ENCODE measurements around the gene OGA.

The OGA gene

DNA sequence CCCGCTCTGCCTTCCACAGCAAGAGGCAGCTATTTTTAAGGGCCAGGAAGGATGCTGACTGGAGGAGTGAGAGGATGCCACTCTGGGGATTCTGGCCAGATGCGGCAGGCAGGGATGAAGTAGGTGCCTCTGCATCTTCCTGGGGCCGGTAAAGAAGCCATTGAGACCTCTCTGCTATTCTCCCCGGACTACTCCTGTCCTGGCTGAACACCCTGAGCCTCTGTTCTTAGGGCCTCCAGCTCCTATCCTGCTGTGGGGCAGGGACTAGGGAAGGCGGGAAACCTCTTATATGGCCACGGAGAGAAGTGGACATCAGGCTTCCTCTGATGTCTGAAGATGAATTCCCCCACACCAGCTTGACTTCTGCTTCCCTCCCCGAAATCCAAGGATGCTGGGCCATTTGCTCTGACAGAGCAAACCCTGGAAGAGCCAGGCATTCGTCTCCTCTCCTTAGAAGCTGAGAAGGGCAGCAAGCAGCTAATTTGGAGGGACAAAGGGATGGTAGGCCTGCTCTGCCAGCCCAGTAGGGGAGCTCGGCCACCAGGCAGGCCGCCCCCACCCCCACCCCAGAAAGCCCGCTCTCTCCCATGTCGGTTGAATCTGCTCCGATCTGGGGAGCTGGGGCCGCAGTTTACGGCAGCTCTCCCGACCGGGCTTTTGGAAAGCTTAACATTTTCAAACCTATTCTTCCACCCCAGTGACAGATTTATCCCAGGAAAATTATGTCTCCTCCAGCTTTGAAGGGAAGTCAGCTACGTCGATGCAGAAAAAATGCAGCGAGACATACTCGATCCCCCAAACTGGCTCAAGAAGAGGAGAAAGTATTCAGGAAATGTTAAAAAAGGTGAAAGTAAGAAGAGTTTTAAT, 45.1 kb downstream of the OGA start:
- TF ChIP-seq, protein P1, sequence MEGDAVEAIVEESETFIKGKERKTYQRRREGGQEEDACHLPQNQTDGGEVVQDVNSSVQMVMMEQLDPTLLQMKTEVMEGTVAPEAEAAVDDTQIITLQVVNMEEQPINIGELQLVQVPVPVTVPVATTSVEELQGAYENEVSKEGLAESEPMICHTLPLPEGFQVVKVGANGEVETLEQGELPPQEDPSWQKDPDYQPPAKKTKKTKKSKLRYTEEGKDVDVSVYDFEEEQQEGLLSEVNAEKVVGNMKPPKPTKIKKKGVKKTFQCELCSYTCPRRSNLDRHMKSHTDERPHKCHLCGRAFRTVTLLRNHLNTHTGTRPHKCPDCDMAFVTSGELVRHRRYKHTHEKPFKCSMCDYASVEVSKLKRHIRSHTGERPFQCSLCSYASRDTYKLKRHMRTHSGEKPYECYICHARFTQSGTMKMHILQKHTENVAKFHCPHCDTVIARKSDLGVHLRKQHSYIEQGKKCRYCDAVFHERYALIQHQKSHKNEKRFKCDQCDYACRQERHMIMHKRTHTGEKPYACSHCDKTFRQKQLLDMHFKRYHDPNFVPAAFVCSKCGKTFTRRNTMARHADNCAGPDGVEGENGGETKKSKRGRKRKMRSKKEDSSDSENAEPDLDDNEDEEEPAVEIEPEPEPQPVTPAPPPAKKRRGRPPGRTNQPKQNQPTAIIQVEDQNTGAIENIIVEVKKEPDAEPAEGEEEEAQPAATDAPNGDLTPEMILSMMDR (IDR thresholded peaks at IDR 0.05; ENCODE audit: extremely low read depth, missing control alignments): no peak

DNA sequence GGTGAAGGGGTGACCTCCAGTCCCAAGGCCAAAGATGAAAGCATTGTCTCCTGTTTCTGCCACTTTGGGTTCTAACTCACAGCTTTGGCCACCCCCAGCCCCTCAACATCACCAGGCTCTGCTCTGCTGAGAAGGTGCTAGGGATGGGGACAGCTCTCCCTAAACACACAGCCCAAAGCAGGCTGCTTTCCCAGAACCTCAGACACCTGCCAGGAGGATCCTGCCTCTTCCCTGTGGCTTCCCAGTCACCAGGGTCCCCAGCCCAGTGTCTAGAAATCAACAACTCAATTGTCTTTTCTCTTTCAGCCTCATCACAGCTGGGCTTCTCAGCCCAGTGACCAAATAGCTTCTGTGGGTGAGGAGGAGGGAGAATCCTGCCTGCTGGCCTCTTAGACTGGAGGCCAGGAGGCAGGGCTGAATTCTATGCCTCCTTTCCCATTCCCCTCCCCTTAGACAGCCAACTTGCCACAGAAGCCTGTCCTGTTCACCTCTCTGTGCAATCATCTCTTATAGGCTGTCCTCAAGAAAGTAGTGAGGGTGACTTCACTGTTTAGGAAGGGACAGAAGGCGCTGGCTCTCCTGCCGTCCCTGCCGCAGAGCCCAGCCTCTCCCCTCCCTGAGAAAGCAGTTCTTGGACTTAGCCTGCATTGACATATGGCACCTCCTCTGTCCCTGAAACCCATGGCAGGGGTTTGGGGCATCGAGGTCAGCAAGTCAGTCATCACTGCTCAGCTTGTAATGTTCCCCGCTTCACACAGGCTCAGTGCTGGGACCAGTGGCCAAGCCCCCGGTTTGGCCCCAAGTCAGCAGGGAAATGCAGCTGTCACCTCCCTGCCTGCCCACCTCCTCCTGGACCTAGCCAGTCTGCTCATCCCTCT, 46.0 kb downstream of the OGA start:
- no peak for DNase-seq (ENCODE audit: low spot score)
- TF ChIP-seq, protein P1 (IDR thresholded peaks at IDR 0.05; ENCODE audit: extremely low read depth, missing control alignments): no peak

More for the DNA sequence above, 45.1 kb downstream of the OGA start:
- no peak for DNase-seq (ENCODE audit: low spot score)

DNA sequence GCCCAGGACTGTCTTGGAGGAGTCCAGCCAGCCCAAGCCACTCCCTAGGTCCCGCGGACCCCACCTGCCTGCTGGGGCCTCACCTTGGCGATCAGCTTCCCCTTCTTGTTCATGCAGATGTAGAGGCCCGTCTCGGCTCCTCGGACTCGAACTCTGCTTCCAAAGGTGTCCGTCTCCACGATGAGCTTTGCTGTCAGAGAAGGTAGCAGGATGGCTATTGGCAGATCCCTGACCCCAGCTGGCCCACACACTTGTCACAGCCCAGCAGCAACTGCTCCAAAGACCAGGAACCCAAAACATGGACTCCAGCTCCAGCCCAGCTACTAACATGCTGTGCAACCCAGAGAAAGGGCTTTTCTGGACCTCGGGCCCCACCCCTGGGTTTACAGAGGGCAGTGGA, 46.9 kb downstream of the OGA start:
- TF ChIP-seq, protein P1 (IDR thresholded peaks at IDR 0.05; ENCODE audit: extremely low read depth, missing control alignments): no peak
- DNase-seq (ENCODE audit: low spot score): no peak

DNA sequence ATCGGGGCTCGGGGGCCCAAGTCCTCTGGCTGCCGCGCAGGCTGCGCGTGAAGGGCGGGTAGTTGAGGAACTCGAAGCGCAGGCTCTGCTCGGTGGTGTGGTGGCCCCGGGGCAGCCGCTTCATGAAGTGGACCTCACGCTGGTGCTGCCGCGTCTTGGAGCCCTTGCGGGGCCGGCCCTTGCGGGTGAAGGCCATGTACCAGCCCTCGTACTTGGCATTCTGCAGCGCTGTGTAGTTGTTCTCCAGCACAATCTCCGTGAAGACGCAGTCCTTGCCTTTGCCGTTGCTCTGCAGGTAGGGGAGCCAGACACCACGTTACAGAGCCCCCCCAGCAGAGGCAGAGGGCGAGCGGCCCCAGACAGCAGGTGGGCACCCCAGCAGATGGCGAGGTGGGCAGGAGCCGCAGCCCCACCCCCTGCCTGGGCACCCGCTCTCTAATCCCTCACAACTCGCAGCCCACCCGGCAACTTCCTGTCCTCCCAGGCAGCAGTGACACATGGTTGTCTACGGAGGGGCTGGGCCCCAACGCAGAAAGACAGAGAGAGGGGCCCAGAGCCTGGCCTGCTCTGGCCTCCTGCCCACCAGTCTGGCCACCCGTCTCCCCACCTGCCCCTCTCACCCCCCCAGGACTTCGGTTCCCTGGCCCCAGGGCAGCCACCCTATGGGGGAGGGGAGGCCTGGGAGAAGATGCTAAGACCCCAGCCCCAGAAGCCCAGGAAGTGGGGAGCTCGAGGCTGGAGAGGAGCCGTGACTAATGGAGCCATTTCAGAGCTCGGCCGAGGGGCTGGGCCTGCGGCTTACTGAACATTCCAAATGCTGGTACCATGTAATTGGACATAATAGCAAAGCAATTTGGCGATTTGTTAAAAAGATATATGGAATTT, 47.7 kb downstream of the OGA start:
- no peak for DNase-seq (ENCODE audit: low spot score)
- TF ChIP-seq, protein P1 (IDR thresholded peaks at IDR 0.05; ENCODE audit: extremely low read depth, missing control alignments): no peak

DNA sequence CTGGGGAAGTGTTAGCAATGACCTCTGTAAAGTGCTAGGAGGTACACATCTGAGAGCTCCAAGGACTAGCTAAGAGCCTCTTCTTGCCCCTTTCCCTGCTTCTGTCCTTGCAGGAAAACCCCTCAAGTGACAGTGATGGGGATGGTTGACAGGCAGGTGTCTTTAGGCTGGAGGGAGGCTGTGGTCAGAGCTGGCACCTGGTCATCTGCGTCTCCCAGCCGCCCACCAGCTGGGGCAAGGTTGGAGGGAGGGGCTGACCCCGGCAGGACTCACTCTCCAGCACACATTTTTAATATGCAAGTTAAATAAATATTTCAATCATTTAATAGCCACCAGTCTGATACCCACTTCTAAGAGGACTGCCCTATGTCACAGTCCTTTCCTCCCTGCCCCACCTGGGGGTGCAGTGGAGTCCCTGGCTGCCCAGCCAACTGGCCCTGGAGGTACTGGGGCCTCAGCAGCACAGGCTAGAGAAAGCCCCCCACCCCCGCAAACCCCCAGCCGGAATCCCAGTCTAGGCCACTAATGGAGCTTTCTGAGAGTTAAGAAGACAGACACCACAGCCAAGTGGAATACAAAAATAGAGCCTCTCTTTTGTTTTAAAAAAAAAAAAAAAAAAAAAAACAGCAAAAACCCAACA, 48.6 kb downstream of the OGA start:
- DNase-seq (ENCODE audit: low spot score): no peak
- TF ChIP-seq, protein P1 (IDR thresholded peaks at IDR 0.05; ENCODE audit: extremely low read depth, missing control alignments): no peak

DNA sequence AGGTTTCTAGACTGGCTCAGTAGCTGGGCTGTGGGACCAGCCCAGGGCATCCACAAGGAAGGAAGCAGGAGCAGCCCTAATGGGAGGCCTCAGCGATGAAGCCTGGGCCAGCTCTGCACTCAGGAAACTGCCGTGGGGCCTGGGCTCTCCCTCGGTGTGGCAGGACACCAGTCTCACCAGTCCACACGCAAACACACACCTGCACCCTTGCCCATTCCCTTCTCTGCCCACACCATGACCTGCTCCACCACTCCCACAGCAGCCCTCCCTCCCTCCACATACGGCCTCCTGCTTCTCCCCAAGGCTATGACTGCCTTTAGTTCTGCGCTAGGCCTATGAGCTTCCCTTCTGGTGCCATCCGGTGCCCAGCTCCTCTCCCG, 49.5 kb downstream of the OGA start:
- TF ChIP-seq, protein P1 (IDR thresholded peaks at IDR 0.05; ENCODE audit: extremely low read depth, missing control alignments): no peak
- DNase-seq (ENCODE audit: low spot score): no peak
